Measurements from ENCODE around the gene LRRC53. TPM values are rescaled to one million over a fixed set of nuclear protein-coding genes. Genes with fewer than 3 reads are reported as not detected.
A peak's percentile ranks its signal among the peaks of the same experiment; 100 is the strongest.

LRRC53 gene
- total and polyA plus RNA-seq, 2 of the 8 experiments (the other 6 are each of a cell fraction or from before 2014, with no cell fraction given) = not detected

GRCh38 chr1:74498901-74499300, 13.5 kb downstream of the LRRC53 start:
- H4K8ac ChIP-seq (ENCODE audit: extremely low read depth, insufficient read depth, low read length) = no peak overlapping the region
- H3K14ac ChIP-seq (ENCODE audit: insufficient read length) = no peak overlapping the region
- H2BK5ac ChIP-seq (ENCODE audit: low read depth, low read length) = no peak overlapping the region
- no peak overlapping the region for H3K4me3 ChIP-seq (ENCODE audit: extremely low read depth in 1 of 4, insufficient read depth in 2 of 4, low read depth in 3 of 4, low read length in 4 of 4)
- H3K36me3 ChIP-seq (ENCODE audit: control insufficient read depth in 2 of 4, insufficient read depth in 4 of 4, low read length in 3 of 4) = no peaks in the 10 kb centered on the region
- no peak overlapping the region for H3K56ac ChIP-seq (replicated peaks; ENCODE audit: insufficient read length, low read depth, low read length)
- no peak overlapping the region for H2BK12ac ChIP-seq (ENCODE audit: low read depth, low read length)
- peaks cover 0 to 3% (median 0%) of the 10 kb centered on the region in 4 experiments; a peak in 1 of 7 replicates for H3K4me1 ChIP-seq (replicated peaks in 1 of 4; ENCODE audit: control insufficient read depth in 3 of 4, insufficient read depth in 4 of 4, low read length in 3 of 4)
- DNase-seq (ENCODE audit: low read depth in 1 of 2, low spot score in 2 of 2) = no peak
- H2AK5ac ChIP-seq (ENCODE audit: low read depth, low read length) = no peak overlapping the region
- no peak overlapping the region for H2BK15ac ChIP-seq (ENCODE audit: low read length)
- H3K79me2 ChIP-seq (ENCODE audit: control insufficient read depth in 1 of 2, insufficient read depth in 2 of 2, low read length in 2 of 2) = no peaks in the 10 kb centered on the region
- no peak overlapping the region for H2AFZ ChIP-seq (ENCODE audit: low read length)
- no peak overlapping the region for H3K4me2 ChIP-seq (ENCODE audit: insufficient read depth in 1 of 2, low read depth in 2 of 2, low read length in 2 of 2)
- no peak overlapping the region for H3K23ac ChIP-seq (ENCODE audit: insufficient read length)
- TF ChIP-seq MAFK (IDR thresholded peaks at IDR 0.05; ENCODE audit: low read depth, low read length) (no peak), SAP30 (IDR thresholded peaks at IDR 0.05; ENCODE audit: insufficient read depth, insufficient replicate concordance, low read length) (no peak), YY1 (IDR thresholded peaks at IDR 0.05; ENCODE audit: low read depth, low read length) (no peak), TEAD4 (IDR thresholded peaks at IDR 0.05; ENCODE audit: low read depth, low read length) (peak; percentile 92)
- peaks cover 3% of the 10 kb centered on the region; the same call in 1 of the 2 replicates for H3K23me2 ChIP-seq (ENCODE audit: low read depth, low read length)
- no peak overlapping the region for H3K4ac ChIP-seq (replicated peaks; ENCODE audit: insufficient read length, low read depth, low read length)
- no peak overlapping the region for H3K27ac ChIP-seq (ENCODE audit: low read depth, low read length)
- POLR2A ChIA-PET (ENCODE audit: partially characterized antibody) = no interaction called here
- no peak for FAIRE-seq
- H4K5ac ChIP-seq (ENCODE audit: insufficient read length, low read depth, low read length) = no peak overlapping the region
- no peaks in the 10 kb centered on the region for H3K79me1 ChIP-seq (ENCODE audit: low read depth, low read length)
- no peak overlapping the region for H3K9ac ChIP-seq (replicated peaks in 1 of 4; ENCODE audit: extremely low read depth in 1 of 4, low read depth in 3 of 4, low read length in 3 of 4)
- no peak overlapping the region for H4K91ac ChIP-seq (replicated peaks; ENCODE audit: insufficient read length, low read length)
- H3K18ac ChIP-seq (ENCODE audit: extremely low read depth, low read length) = no peak overlapping the region
- CTCF ChIA-PET (ENCODE audit: partially characterized antibody) = no interaction called here
- H2BK120ac ChIP-seq (replicated peaks; ENCODE audit: low read depth, low read length) = no peak overlapping the region
- H3K27me3 ChIP-seq (replicated peaks in 1 of 4; ENCODE audit: control insufficient read depth in 3 of 4, extremely low read depth in 1 of 4, insufficient read depth in 3 of 4, low read length in 3 of 4) = no peaks in the 10 kb centered on the region
- 78% methylated on average over 3 of the region's 3 CpGs; no CpG with 5 or more reads in 1 of the 2 experiments for WGBS, 2 experiments (ENCODE audit: extremely low coverage in 1 of 2, insufficient coverage in 1 of 2, insufficient read length in 1 of 2, insufficient replicate concordance in 2 of 2, low coverage in 1 of 2, low lambda C conversion rate in 2 of 2, missing lambda C conversion rate in 1 of 2)
- peaks cover 0 to 1% of the 10 kb centered on the region in 2 experiments for H4K20me1 ChIP-seq (replicated peaks in 1 of 2; ENCODE audit: control insufficient read depth in 1 of 2, insufficient read depth in 2 of 2, low read length in 2 of 2)
- H3K9me3 ChIP-seq (ENCODE audit: insufficient read depth in 2 of 2, low read depth in 1 of 2, low read length in 1 of 2) = no peaks in the 10 kb centered on the region
- H2BK20ac ChIP-seq (ENCODE audit: low read length) = no peak overlapping the region

Measured in H1 (cell line).